ENCODE data around the gene MAD2L1BP.

The MAD2L1BP gene

GRCh38 chr6:43667245-43668150 is 31.9 kb downstream of the MAD2L1BP start:
- peak; percentile 72 for DNase-seq

- peak; percentile 21 for DNase-seq
Measured at GRCh38 chr6:43668151-43669028, 32.8 kb downstream of the MAD2L1BP start.

- DNase-seq: no peak
Measured at GRCh38 chr6:43669050-43669921, 33.6 kb downstream of the MAD2L1BP start.

- DNase-seq: no peak
Measured at GRCh38 chr6:43669922-43670622, 34.4 kb downstream of the MAD2L1BP start.

GRCh38 chr6:43670623-43670986 is 35.0 kb downstream of the MAD2L1BP start:
- no peak for DNase-seq

DNA sequence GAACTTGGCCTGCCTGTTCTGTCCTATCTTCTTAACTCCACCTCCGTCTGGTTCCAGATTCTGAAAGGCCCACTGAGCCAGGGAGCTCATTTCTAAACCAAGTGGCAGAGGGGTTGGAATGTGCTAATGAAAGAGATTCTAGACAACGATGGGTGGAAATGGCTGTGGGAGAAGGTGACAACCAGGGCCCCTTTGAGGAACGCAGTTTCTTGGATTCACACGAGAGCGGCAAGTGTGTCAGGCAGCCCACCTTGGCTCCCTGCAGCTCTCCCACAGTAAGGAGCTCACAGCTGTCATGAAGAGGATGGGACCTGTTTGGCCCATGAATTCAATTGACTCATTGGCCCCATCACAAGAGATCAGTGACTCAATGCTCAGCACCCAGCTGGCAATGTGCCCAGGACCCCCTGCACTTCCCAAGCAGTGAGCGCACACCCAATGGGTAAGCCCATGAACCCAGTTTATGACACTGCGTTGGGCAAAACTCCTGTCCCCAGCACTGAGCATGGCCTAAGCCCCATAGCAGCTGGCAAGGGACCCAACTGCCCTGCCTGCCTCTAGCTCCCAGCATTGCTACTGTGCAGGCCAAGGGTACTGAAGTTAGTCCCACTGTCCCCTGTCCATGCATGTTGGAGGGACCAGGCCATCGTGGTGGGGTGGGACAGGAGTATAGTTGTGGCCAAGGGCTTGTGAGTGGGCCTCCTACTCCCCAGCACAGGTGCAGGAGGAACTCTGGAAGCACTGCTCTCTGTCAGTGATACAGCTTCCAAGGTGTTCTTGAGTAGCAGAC is 35.6 kb downstream of the MAD2L1BP start:
- DNase-seq: no peak

GRCh38 chr6:43671801-43672690 is 36.4 kb downstream of the MAD2L1BP start:
- no peak for DNase-seq

DNA sequence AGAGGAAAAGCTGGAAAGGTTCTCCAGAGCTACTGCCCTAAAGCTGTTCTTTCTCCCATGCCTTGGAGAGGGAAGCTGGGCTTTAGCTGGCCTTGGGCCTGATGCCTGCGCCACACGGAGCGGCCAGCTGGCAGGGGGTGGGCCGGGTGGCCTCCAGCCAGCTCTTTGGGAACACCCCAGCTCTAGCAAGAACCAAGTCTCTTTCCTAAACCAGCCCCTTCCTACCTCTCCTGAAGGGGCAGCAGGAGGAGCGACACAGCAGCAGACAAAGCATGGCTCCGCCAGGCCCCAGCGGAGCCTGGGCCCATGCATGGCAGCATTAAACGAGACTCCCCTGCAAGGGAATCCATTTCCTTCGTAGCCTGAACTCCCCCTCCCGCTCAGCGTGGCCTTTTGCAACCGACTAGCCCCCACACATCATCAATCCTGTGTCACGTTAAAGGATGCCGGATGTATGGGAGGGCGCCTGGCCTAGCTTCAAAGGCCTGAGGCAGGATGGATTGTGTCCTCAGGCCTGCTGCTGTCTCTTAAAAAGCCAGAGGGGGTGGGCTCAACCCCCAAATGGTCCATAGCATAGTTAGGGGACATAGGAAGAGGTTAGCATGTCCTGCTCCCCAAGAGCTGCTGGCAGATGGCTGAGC is 37.9 kb downstream of the MAD2L1BP start:
- no peak for DNase-seq

GRCh38 chr6:43674291-43674690 is 38.7 kb downstream of the MAD2L1BP start:
- DNase-seq: no peak

DNA sequence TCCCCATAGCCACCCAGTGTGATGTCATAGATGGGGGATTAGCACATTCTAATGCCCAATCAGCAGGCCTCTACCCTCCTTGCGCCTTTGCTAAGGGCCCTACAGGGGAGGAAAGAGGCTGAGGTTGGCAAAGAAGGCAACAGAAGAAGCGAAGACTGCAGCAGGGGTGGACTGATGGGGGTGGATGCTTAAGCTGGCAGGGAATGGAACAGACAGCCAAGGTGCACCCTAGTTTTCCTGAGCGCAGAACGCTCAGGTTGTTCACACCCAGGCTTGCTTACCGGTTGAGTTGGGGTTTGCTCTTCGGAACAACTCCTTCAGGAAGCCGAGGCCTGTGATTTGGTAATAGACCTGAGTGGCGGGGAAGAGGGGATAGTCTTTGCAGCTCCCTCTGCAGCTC is 39.3 kb downstream of the MAD2L1BP start:
- DNase-seq: no peak

DNA sequence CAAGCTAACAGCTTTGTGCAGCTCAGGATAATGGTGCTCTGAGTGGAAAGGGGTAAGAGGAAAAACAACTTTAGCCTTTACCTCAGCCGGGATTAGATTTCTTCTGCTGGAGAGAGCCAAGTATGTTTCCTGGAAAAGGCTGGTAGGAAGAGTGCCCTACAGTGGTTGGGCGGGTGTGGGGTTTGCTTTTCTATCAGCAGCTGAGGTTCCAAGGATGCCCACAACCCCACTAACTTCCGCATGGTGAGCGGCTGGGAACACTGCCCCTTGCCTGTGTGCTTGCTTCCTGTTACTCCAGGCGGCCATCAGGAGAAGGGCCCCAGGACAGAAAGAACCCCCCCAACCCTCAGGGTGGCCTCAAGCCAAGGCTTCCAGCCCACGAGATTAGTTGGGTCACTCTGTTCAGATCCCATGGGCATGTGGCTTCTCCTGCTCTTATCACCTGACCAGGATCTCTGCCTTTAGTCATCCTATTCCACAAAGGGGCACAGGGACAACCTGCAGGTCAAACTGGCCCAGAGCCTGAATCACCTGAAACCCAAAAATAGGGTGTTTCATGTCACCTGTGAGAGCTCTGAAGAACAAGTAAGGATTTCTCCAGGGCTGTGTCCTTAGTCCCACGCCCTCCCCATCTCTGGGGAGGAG is 41.4 kb downstream of the MAD2L1BP start:
- DNase-seq: no peak

- DNase-seq: no peak
Measured at GRCh38 chr6:43677759-43678158, 42.1 kb downstream of the MAD2L1BP start.

- DNase-seq: no peak
Measured at GRCh38 chr6:43678341-43678740, 42.7 kb downstream of the MAD2L1BP start.

- DNase-seq: no peak
Measured at GRCh38 chr6:43679057-43679456, 43.4 kb downstream of the MAD2L1BP start.

DNA sequence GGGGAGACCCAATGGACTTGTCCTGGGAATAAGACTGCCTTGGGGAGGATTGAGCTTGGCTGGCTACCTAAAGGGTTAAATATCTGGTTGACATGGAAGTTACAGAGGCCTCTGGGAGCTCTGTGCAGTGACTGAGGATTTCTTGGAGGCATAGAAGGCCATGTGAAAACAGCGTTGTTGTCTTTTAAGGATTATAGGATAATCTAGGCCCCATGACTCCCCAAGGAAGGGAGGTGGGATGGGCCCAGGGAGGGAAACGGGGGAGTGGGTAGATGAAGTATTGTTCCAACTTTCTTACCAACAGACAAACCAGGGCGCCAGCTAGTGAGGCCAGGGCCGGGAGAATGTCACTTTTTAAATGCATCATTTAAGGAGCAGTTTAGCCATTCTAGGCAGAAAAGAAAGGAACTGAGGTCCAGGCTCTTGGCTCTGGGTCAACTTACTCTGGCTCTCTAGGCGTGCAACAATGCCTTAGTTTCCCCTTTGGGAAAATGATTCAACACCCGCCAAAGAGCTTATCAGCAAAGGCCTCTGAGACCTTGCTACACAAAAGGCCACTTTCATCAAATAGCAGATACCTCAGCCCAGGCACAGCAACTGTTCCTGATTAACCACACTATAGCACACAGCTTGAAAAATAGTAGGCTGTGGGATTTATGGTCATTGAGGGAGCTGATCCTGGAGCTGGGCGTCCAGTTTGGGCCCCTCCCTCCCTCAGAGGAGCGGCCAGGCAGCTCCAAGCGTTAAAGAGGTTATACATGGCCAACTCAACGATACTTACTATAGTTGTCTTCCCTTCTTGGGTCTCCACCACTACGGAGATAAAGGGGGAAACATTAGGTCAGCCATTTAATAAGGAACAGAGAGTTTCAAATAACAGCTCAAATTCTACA is 44.9 kb downstream of the MAD2L1BP start:
- no peak for DNase-seq

DNA sequence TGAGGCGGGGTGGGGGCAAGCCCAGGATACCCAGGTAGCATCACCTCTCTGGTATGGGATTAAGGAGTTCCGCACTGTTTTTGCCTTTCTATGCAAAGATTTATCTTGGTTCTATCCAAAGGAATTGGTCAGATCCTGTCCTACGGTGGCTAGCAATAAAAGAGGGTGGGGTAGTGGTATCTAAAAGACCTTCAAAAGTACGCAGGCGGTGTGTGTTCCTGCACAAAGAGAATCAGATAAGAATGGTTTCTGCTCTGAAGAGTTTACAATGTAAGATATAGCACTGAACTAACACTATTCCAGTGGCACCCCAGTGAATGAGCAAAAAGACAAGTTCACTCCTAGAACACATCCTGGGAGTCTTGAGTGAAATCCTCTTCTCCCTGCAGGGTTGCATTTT is 45.7 kb downstream of the MAD2L1BP start:
- DNase-seq: no peak

- no peak for DNase-seq
Measured at GRCh38 chr6:43682724-43683429, 47.2 kb downstream of the MAD2L1BP start.
